Transverse colon (tissue), 4 donors: ENCODE results near the gene FNDC3B.

ENCODE experiments used
- EP300 ChIP-seq: sonication (generic); formaldehyde crosslinking; IDR thresholded peaks from one replicate; pipeline ENCODE4 v1.6.1; 2017; ENCODE audit warnings: antibody characterized with exemption, low read depth
- POLR2A ChIP-seq: fragments of 450-650 bp; IDR thresholded peaks from one replicate; pipeline ENCODE4 v1.6.1; 2016; ENCODE audit warnings: antibody characterized with exemption, mild to moderate bottlenecking, moderate library complexity
- POLR2AphosphoS5 ChIP-seq, 3 donors: sonication (generic); formaldehyde crosslinking; IDR thresholded peaks; one replicate each; pipeline ENCODE4 v1.6.1; 2016; ENCODE audit warnings: antibody characterized with exemption in 3 of 3
- TF ChIP-seq, protein P1 (sequence below), 5 experiments: fragments of 200-600 bp in 3 of 5; fragments of 450-650 bp in 2 of 5; sonication (generic) in 3 of 5; IDR thresholded peaks; 1 replicate in 2 of 5; 2 replicates in 3 of 5; pipeline ENCODE4 v1.5.1; 2016 to 2017; ENCODE audit warnings: antibody characterized with exemption in 5 of 5, inconsistent platforms in 3 of 5, mild to moderate bottlenecking in 2 of 5, moderate library complexity in 1 of 5

DNA sequence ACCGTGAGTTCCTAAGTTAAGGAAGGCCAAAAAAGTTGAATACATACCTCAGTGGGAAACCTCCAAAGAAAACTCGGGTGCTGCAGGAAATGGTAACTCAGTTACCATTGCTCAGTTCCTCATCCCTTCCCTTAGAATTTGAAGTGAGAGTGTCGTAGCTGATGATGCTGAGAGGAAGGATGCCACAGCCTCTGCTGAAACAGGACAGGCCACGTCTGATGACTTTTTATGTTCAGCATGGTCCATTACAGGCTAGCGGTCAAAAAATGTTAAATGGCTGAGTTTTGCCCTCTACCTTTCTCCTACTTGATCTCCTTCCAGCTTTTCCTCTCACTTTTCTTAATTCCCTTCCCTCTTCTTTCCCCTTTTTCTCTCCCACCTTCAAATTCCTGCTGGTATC lies 273.3 kb downstream of the FNDC3B start:
- TF ChIP-seq POLR2A (no peak), EP300 (no peak), POLR2AphosphoS5 (IDR thresholded peaks at IDR 0.05) (no peak)
- TF ChIP-seq, protein P1, sequence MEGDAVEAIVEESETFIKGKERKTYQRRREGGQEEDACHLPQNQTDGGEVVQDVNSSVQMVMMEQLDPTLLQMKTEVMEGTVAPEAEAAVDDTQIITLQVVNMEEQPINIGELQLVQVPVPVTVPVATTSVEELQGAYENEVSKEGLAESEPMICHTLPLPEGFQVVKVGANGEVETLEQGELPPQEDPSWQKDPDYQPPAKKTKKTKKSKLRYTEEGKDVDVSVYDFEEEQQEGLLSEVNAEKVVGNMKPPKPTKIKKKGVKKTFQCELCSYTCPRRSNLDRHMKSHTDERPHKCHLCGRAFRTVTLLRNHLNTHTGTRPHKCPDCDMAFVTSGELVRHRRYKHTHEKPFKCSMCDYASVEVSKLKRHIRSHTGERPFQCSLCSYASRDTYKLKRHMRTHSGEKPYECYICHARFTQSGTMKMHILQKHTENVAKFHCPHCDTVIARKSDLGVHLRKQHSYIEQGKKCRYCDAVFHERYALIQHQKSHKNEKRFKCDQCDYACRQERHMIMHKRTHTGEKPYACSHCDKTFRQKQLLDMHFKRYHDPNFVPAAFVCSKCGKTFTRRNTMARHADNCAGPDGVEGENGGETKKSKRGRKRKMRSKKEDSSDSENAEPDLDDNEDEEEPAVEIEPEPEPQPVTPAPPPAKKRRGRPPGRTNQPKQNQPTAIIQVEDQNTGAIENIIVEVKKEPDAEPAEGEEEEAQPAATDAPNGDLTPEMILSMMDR (IDR thresholded peaks at IDR 0.05): no peak
